Adrenal gland (tissue), 5 donors: Measurements from ENCODE around the gene CEPT1.

Source experiments
- POLR2A ChIP-seq, 2 donors: fragments of 450-650 bp; IDR thresholded peaks; one replicate each; pipeline ENCODE4 v1.6.1; 2017; ENCODE audit warnings: antibody characterized with exemption in 2 of 2, mild to moderate bottlenecking in 2 of 2, moderate library complexity in 1 of 2
- TF ChIP-seq, protein P1 (sequence below), 6 experiments: fragments of 450-650 bp in 4 of 6; fragments of 200-600 bp in 2 of 6; sonication (generic) in 1 of 6; IDR thresholded peaks; 1 replicate in 5 of 6; 2 replicates in 1 of 6; pipeline versions ENCODE4 v1.5.1 to v1.8.0; 2016 to 2021; ENCODE audit warnings: antibody characterized with exemption in 6 of 6, mild to moderate bottlenecking in 2 of 6, moderate library complexity in 1 of 6
- donor health status: DM: no; HTN: no; CAD: no.

DNA sequence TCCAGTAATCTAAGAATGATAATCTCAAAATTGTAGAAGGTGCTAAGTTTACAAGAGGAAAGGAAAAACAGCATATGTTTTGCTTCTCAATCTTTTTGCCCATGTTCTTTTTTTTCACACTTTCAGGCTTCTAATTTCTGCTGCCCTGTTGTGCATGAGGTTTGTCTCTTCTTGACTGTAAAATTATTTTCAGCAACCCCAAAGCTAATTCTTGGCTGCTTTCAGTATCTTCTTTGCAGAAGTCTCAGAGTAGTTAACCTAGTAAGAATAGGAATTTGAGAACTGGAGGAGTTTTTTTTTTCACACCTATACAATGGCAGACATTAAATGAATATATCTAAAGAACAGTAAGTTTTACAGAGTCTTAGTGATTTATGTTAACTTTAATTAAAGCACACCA lies 34.0 kb downstream of the CEPT1 start:
- TF ChIP-seq POLR2A (IDR thresholded peaks at IDR 0.05), result no peak
- TF ChIP-seq, protein P1, sequence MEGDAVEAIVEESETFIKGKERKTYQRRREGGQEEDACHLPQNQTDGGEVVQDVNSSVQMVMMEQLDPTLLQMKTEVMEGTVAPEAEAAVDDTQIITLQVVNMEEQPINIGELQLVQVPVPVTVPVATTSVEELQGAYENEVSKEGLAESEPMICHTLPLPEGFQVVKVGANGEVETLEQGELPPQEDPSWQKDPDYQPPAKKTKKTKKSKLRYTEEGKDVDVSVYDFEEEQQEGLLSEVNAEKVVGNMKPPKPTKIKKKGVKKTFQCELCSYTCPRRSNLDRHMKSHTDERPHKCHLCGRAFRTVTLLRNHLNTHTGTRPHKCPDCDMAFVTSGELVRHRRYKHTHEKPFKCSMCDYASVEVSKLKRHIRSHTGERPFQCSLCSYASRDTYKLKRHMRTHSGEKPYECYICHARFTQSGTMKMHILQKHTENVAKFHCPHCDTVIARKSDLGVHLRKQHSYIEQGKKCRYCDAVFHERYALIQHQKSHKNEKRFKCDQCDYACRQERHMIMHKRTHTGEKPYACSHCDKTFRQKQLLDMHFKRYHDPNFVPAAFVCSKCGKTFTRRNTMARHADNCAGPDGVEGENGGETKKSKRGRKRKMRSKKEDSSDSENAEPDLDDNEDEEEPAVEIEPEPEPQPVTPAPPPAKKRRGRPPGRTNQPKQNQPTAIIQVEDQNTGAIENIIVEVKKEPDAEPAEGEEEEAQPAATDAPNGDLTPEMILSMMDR (IDR thresholded peaks at IDR 0.05), result no peak
